NCI-H146 treated with DMSO at 0.1 percent for 48 hours (cell line): ENCODE measurements around the gene COL2A1.

Source experiments
- DNase-seq: peaks from one replicate; lab custom pipeline; 2025; ENCODE audit not compliant: unreplicated experiment; lab: John Stamatoyannopoulos, UW

COL2A1 gene

GRCh38 chr12:48004053-48004941 lies at the start of gene COL2A1:
COL2A1 (minus strand) TSS chr12:48004476; CDS start chr12:48004321, 155 bp downstream.
- peak; percentile 95 for DNase-seq

GRCh38 chr12:48053883-48054282 lies 49.6 kb upstream of the COL2A1 start:
- no peak for DNase-seq

- DNase-seq = no peak
Measured at GRCh38 chr12:48053122-48053521, 48.8 kb upstream of the COL2A1 start.

- DNase-seq = no peak
Measured at GRCh38 chr12:48051681-48052080, 47.4 kb upstream of the COL2A1 start.

GRCh38 chr12:48050174-48050573 lies 45.9 kb upstream of the COL2A1 start:
- no peak for DNase-seq

GRCh38 chr12:48045965-48046518 lies 41.8 kb upstream of the COL2A1 start:
- DNase-seq = no peak

GRCh38 chr12:48045061-48045846 lies 41.0 kb upstream of the COL2A1 start:
- DNase-seq = no peak

- no peak for DNase-seq
Measured at GRCh38 chr12:48044396-48044795, 40.1 kb upstream of the COL2A1 start.

GRCh38 chr12:48043771-48044170 lies 39.5 kb upstream of the COL2A1 start:
- DNase-seq = no peak

GRCh38 chr12:48041591-48042423 lies 37.5 kb upstream of the COL2A1 start:
- no peak for DNase-seq

GRCh38 chr12:48040354-48040753 lies 36.1 kb upstream of the COL2A1 start:
- no peak for DNase-seq

- no peak for DNase-seq
Measured at GRCh38 chr12:48039151-48039550, 34.9 kb upstream of the COL2A1 start.

- DNase-seq = no peak
Measured at GRCh38 chr12:48038085-48038484, 33.8 kb upstream of the COL2A1 start.

GRCh38 chr12:48037267-48037915 lies 33.1 kb upstream of the COL2A1 start:
- DNase-seq = no peak

GRCh38 chr12:48036818-48037217 lies 32.5 kb upstream of the COL2A1 start:
- DNase-seq = no peak

- no peak for DNase-seq
Measured at GRCh38 chr12:48034835-48035805, 30.8 kb upstream of the COL2A1 start.

- DNase-seq = no peak
Measured at GRCh38 chr12:48033451-48033850, 29.2 kb upstream of the COL2A1 start.

- DNase-seq = no peak
Measured at GRCh38 chr12:48032597-48032996, 28.3 kb upstream of the COL2A1 start.
